HG03108 (cell line): ENCODE measurements around the gene ANKIB1.
"Not testable (repeated sequence)": the region's sequence is repeated elsewhere in the genome, so short reads cannot be mapped to it uniquely, and the experiment has no call there.

Experiments
- ATAC-seq: cut with Tn5 transposase; IDR thresholded peaks from one replicate; pipeline ENCODE4 v1.9.1; 2021; ENCODE audit warnings: moderate library complexity; ENCODE audit not compliant: unreplicated experiment

Gene ANKIB1

GRCh38 chr7:92442720-92443119 is 196.9 kb downstream of the ANKIB1 start:
- not testable (repeated sequence) for ATAC-seq

- no peak for ATAC-seq
These were observed 201.1 kb downstream of the ANKIB1 start for GRCh38 chr7:92446869-92447344.

GRCh38 chr7:92447345-92448204 is 201.8 kb downstream of the ANKIB1 start, which contains the start of gene GATAD1:
GATAD1 (plus strand) TSS chr7:92447482; CDS start chr7:92447730, 248 bp downstream.
- peak; percentile 86 for ATAC-seq

GRCh38 chr7:92448205-92448747 is 202.5 kb downstream of the ANKIB1 start:
- ATAC-seq: peak; percentile 34
